GM23338 (cell line): Measurements from ENCODE around the gene PEX19. TPM values are rescaled to one million over a fixed set of nuclear protein-coding genes. Genes with fewer than 3 reads are reported as not detected.

Experiments used
- ATAC-seq: fragments of 200-7000 bp; cut with Tn5 transposase; 3 replicates; pipeline ENCODE4 v1.9.1; 2020
- DNase-seq: peaks from one replicate; pipeline ENCODE4 v3.0.0-alpha.2; 2015; ENCODE audit warnings: low spot score
- H2AFZ ChIP-seq: fragments of 200-600 bp; sonication (generic); 2 replicates; pipeline ENCODE4 v1.8.0; 2016; ENCODE audit warnings: antibody characterized with exemption, mild to moderate bottlenecking, moderate library complexity
- H3F3A ChIP-seq: fragments of 200-600 bp; sonication (generic); replicated peaks from 2 replicates; pipeline ENCODE4 v1.8.0; 2017; ENCODE audit warnings: antibody characterized with exemption, mixed run types, low read depth
- H3K27ac ChIP-seq: fragments of 200-600 bp; sonication (generic); 2 replicates; pipeline ENCODE4 v1.6.1; 2016; ENCODE audit warnings: low read depth
- H3K27me3 ChIP-seq: fragments of 200-600 bp; sonication (generic); 2 replicates; pipeline ENCODE4 v1.8.0; 2016; ENCODE audit warnings: mild to moderate bottlenecking, mixed run types, moderate library complexity; ENCODE audit not compliant: insufficient read depth
- H3K36me3 ChIP-seq: fragments of 200-600 bp; sonication (generic); 2 replicates; pipeline ENCODE4 v1.8.0; 2016; ENCODE audit warnings: mild to moderate bottlenecking; ENCODE audit not compliant: insufficient read depth
- H3K4me1 ChIP-seq: fragments of 200-600 bp; sonication (generic); 2 replicates; pipeline ENCODE4 v1.8.0; 2016; ENCODE audit warnings: mild to moderate bottlenecking, moderate library complexity; ENCODE audit not compliant: insufficient read depth
- H3K4me2 ChIP-seq: fragments of 200-600 bp; sonication (generic); 2 replicates; pipeline ENCODE4 v1.7.1; 2017; ENCODE audit warnings: mixed run types
- H3K4me3 ChIP-seq: fragments of 200-600 bp; sonication (generic); 2 replicates; pipeline ENCODE4 v1.6.1; 2016; ENCODE audit warnings: mixed run types
- H3K79me2 ChIP-seq: fragments of 200-600 bp; sonication (generic); replicated peaks from 2 replicates; pipeline ENCODE4 v1.8.0; 2017; ENCODE audit warnings: mild to moderate bottlenecking; ENCODE audit not compliant: insufficient read depth
- H3K9me2 ChIP-seq: fragments of 200-600 bp; sonication (generic); 2 replicates; pipeline ENCODE4 v1.8.0; 2017; ENCODE audit not compliant: insufficient read depth
- H4K20me1 ChIP-seq: fragments of 200-600 bp; sonication (generic); replicated peaks from 2 replicates; pipeline ENCODE4 v1.8.0; 2017; ENCODE audit warnings: mild to moderate bottlenecking; ENCODE audit not compliant: insufficient read depth
- H3K27ac Mint-ChIP-seq: 2 replicates; pipeline ENCODE4 v1.8.0; 2020; ENCODE audit warnings: inconsistent platforms, mild to moderate bottlenecking, moderate library complexity, mixed read lengths
- H3K27me3 Mint-ChIP-seq: 3 replicates; pipeline ENCODE4 v1.8.0; 2022; ENCODE audit warnings: low read depth, mild to moderate bottlenecking, moderate library complexity, mixed read lengths, inconsistent platforms; ENCODE audit not compliant: insufficient read depth, poor library complexity
- H3K36me3 Mint-ChIP-seq: 3 replicates; pipeline ENCODE4 v1.8.0; 2021; ENCODE audit warnings: low read depth, mild to moderate bottlenecking, inconsistent platforms, moderate library complexity, mixed read lengths
- H3K4me1 Mint-ChIP-seq: 3 replicates; pipeline ENCODE4 v1.8.0; 2020; ENCODE audit warnings: mild to moderate bottlenecking, inconsistent platforms, mixed read lengths
- H3K4me3 Mint-ChIP-seq: 3 replicates; pipeline ENCODE4 v1.8.0; 2021; ENCODE audit warnings: moderate library complexity, mild to moderate bottlenecking, inconsistent platforms, mixed read lengths
- H3K9me3 Mint-ChIP-seq: 3 replicates; pipeline ENCODE4 v1.8.0; 2020; ENCODE audit warnings: moderate library complexity, mild to moderate bottlenecking, inconsistent platforms, mixed read lengths
- CREB1 ChIP-seq: fragments of 250-450 bp; sonication (Bioruptor Pico); IDR thresholded peaks from 2 replicates; pipeline ENCODE4 v1.5.0; 2020; ENCODE audit warnings: low read depth, mild to moderate bottlenecking, moderate library complexity
- NANOG ChIP-seq: IDR thresholded peaks from 2 replicates; pipeline ENCODE4 v1.6.1; 2016; ENCODE audit warnings: antibody characterized with exemption, borderline replicate concordance
- STAT1 ChIP-seq: IDR thresholded peaks from one replicate; pipeline ENCODE4 v1.6.1; 2016; ENCODE audit warnings: antibody characterized with exemption; ENCODE audit not compliant: unreplicated experiment
- polyA plus RNA-seq: library from polyadenylated mRNA; unstranded; fragments of >200 nt; fragmentation: Nextera tagmentation; extraction: Ambion mirVana; gene quantifications from 2 replicates; pipeline ENCODE4 v1.2.1, GENCODE V29; 2016
- total RNA-seq: library from RNA; depleted of rRNA; stranded (reverse); fragments of >200 nt; shearing (Covaris generic); gene quantifications from 2 replicates; pipeline ENCODE4 v1.2.3, GENCODE V29; 2014
- TF ChIP-seq, protein P1 (sequence below): fragments of 250-450 bp; sonication (Bioruptor Pico); IDR thresholded peaks from 2 replicates; pipeline ENCODE4 v1.5.0; 2020; ENCODE audit warnings: mild to moderate bottlenecking, moderate library complexity
- TF ChIP-seq, protein P2 (sequence below): IDR thresholded peaks from 2 replicates; pipeline ENCODE4 v1.6.1; 2016; ENCODE audit warnings: antibody characterized with exemption

Gene PEX19
- total and polyA plus RNA-seq, 2 experiments from 2014 or later = 21.8 to 56.7 TPM

DNA sequence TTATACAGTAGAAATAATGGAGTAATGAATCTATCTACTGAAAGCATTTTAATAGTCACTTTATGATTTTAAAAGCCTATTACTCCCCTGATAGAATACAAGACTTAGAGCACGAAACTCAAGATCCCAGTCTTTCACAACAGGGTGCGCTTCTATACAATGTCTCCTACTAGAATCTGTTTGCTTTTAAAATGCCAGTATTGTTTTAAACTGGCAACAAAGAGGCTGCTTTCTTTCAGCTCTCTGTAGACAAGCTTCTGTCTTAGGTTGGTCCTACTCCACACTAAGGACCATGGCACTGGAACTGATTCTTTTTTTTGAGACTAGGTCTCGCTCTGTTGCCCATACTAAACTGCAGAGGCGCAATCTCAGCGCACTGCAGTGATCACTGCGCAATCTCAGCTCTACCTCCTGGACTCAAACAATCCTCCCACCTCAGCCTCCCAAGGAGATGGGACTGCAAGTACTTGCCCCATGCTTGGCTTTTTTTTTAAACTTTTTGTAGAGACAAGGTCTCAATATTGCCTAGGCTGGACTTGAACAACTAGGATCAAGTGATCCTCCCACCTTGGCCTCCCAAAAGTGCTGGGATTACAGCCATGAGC, 27.4 kb downstream of the PEX19 start (continued):
- TF ChIP-seq, protein P1, sequence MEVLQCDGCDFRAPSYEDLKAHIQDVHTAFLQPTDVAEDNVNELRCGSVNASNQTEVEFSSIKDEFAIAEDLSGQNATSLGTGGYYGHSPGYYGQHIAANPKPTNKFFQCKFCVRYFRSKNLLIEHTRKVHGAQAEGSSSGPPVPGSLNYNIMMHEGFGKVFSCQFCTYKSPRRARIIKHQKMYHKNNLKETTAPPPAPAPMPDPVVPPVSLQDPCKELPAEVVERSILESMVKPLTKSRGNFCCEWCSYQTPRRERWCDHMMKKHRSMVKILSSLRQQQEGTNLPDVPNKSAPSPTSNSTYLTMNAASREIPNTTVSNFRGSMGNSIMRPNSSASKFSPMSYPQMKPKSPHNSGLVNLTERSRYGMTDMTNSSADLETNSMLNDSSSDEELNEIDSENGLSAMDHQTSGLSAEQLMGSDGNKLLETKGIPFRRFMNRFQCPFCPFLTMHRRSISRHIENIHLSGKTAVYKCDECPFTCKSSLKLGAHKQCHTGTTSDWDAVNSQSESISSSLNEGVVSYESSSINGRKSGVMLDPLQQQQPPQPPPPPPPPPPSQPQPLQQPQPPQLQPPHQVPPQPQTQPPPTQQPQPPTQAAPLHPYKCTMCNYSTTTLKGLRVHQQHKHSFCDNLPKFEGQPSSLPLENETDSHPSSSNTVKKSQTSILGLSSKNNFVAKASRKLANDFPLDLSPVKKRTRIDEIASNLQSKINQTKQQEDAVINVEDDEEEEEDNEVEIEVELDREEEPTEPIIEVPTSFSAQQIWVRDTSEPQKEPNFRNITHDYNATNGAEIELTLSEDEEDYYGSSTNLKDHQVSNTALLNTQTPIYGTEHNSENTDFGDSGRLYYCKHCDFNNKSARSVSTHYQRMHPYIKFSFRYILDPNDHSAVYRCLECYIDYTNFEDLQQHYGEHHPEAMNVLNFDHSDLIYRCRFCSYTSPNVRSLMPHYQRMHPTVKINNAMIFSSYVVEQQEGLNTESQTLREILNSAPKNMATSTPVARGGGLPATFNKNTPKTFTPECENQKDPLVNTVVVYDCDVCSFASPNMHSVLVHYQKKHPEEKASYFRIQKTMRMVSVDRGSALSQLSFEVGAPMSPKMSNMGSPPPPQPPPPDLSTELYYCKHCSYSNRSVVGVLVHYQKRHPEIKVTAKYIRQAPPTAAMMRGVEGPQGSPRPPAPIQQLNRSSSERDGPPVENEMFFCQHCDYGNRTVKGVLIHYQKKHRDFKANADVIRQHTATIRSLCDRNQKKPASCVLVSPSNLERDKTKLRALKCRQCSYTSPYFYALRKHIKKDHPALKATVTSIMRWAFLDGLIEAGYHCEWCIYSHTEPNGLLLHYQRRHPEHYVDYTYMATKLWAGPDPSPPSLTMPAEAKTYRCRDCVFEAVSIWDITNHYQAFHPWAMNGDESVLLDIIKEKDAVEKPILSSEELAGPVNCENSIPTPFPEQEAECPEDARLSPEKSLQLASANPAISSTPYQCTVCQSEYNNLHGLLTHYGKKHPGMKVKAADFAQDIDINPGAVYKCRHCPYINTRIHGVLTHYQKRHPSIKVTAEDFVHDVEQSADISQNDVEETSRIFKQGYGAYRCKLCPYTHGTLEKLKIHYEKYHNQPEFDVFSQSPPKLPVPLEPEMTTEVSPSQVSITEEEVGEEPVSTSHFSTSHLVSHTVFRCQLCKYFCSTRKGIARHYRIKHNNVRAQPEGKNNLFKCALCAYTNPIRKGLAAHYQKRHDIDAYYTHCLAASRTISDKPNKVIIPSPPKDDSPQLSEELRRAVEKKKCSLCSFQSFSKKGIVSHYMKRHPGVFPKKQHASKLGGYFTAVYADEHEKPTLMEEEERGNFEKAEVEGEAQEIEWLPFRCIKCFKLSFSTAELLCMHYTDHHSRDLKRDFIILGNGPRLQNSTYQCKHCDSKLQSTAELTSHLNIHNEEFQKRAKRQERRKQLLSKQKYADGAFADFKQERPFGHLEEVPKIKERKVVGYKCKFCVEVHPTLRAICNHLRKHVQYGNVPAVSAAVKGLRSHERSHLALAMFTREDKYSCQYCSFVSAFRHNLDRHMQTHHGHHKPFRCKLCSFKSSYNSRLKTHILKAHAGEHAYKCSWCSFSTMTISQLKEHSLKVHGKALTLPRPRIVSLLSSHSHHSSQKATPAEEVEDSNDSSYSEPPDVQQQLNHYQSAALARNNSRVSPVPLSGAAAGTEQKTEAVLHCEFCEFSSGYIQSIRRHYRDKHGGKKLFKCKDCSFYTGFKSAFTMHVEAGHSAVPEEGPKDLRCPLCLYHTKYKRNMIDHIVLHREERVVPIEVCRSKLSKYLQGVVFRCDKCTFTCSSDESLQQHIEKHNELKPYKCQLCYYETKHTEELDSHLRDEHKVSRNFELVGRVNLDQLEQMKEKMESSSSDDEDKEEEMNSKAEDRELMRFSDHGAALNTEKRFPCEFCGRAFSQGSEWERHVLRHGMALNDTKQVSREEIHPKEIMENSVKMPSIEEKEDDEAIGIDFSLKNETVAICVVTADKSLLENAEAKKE (CRISPR knock-in tag) = no peak
- TF ChIP-seq NANOG = no peak
- no peak for TF ChIP-seq STAT1

DNA sequence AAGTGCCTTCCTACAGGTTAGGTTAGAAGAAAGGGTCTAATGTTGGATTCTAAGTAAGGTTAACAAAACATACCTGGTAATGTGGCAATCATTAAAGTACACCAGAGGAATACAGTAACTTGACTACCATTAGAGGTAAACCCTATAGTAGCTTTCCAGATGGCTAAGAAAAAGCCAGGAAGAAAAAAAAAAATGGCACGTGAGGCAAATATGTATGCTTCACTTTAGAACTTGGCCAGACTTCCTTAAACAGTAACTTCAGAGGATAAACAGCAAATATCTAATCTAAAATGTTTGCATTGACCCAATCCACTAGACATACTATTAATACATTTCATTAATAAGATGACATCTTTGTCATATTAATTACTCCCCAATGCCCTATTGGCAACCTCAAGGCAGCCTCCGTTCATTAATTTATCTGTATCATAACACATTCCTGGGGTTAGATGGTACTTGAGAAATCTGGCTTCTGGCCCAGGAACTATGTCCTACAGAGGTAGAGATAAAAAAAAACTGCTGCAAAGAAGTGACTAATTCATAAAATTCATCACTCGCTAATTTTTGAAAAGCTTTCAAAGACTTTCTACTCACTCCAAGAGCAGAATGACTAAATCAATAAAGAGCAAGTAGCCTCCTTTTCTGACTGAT, 28.4 kb downstream of the PEX19 start:
- TF ChIP-seq STAT1 (no peak), CREB1 (CRISPR knock-in tag) (no peak)
- TF ChIP-seq, protein P1 (CRISPR knock-in tag) = no peak
- TF ChIP-seq, protein P2, sequence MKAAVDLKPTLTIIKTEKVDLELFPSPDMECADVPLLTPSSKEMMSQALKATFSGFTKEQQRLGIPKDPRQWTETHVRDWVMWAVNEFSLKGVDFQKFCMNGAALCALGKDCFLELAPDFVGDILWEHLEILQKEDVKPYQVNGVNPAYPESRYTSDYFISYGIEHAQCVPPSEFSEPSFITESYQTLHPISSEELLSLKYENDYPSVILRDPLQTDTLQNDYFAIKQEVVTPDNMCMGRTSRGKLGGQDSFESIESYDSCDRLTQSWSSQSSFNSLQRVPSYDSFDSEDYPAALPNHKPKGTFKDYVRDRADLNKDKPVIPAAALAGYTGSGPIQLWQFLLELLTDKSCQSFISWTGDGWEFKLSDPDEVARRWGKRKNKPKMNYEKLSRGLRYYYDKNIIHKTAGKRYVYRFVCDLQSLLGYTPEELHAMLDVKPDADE = no peak
- DNase-seq (no peak), ATAC-seq (no peak)
- Histone ChIP-seq H3K9me2 (no peaks in the 10 kb centered on the region), H2AFZ (no peak overlapping the region), H3F3A (no peaks in the 10 kb centered on the region), H3K4me3 (no peak overlapping the region), H3K4me1 (peaks cover 14% of the 10 kb centered on the region), H3K4me2 (no peak overlapping the region), H3K27ac (no peak overlapping the region), H3K36me3 (peaks cover 4% of the 10 kb centered on the region; the same call in 1 of the 2 replicates), H3K79me2 (peaks cover 71% of the 10 kb centered on the region), H4K20me1 (no peaks in the 10 kb centered on the region), H3K27me3 (no peaks in the 10 kb centered on the region)
- peaks cover 21% of the 10 kb centered on the region; the same call in 2 of the 3 replicates for H3K36me3 Mint-ChIP-seq
- no peak overlapping the region for H3K4me3 Mint-ChIP-seq
- no peak overlapping the region for H3K27ac Mint-ChIP-seq
- H3K4me1 Mint-ChIP-seq = peaks cover 27% of the 10 kb centered on the region
- H3K27me3 Mint-ChIP-seq = peaks cover 3% of the 10 kb centered on the region
- H3K9me3 Mint-ChIP-seq = no peaks in the 10 kb centered on the region
